Suppressor macrophage treated with lipopolysaccharide for 4 hours (primary cell): Measurements from ENCODE around the gene IL20RA.
"Not testable (repeated sequence)": the region's sequence is repeated elsewhere in the genome, so short reads cannot be mapped to it uniquely, and the experiment has no call there.

ENCODE experiments used
- DNase-seq: peaks from one replicate; pipeline ENCODE4 v3.0.0-alpha.2; 2020

IL20RA gene, protein sequence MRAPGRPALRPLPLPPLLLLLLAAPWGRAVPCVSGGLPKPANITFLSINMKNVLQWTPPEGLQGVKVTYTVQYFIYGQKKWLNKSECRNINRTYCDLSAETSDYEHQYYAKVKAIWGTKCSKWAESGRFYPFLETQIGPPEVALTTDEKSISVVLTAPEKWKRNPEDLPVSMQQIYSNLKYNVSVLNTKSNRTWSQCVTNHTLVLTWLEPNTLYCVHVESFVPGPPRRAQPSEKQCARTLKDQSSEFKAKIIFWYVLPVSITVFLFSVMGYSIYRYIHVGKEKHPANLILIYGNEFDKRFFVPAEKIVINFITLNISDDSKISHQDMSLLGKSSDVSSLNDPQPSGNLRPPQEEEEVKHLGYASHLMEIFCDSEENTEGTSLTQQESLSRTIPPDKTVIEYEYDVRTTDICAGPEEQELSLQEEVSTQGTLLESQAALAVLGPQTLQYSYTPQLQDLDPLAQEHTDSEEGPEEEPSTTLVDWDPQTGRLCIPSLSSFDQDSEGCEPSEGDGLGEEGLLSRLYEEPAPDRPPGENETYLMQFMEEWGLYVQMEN

GRCh38 chr6:137044366-137045221 lies at the start of gene IL20RA:
TSS of gene IL20RA (minus strand) at chr6:137044965. CDS start at chr6:137044728, 237 bp downstream.
- DNase-seq: peak; percentile 42

DNA sequence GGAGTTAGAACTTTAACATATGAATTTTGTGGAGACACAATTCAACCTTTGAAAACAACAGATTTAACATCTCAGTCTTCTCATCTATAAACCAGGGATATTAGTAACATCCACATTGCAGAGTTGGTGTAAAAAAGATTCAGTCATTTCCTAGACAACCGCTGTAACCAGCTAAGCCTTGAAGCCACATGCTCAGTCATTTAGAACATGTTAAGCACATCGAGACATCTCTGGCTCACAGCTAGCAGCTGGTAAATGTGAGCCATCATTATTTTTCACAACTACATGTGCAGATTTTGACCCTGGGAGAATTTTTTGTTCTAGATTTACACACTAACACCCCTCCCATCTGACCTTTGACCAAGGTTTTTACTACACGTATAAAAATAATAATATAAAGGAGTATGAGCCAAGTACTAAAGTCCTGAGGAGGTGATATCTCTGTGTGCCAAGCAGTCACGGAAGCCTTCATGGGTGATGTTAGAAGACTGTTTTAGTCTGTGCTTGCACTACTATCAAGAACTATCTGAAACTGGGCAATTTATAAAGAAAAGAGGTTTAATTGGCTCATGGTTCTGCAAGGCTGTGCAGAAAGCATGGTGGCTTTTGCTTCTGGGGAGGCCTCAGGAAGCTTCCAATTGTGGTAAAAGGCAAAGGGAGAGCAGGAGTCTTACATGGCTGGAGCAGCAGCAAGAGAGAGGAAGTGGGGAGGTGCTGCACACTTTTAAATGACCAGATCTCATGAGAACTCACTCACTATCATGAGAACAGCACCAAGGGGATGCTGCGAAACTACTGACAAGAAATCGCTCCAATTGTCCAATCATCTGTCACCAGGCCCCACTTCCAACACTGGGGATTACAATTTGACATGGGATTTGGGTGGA lies 48.7 kb upstream of the IL20RA start:
- no peak for DNase-seq

GRCh38 chr6:137092018-137092417 lies 47.3 kb upstream of the IL20RA start:
- DNase-seq: no peak

DNA sequence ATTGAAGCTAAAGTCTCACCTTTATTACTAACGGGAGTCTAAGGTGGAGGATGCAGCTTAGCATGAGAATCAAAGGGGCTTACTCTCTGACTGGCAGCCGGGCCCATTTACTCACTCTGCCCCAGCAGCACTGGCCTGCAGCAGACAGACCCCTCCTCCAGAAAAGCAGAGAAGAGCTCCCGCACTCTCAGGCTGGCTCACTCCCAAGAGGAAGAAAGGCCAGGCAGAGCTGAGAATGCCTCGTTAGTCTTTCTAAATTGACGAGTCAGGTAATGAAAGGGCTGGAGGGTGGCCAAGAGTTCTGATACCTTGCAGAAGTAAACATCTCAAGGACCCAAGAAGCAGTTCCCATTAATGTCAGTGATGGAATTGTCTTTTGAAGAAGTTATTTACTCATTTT lies 44.5 kb upstream of the IL20RA start:
- no peak for DNase-seq

DNA sequence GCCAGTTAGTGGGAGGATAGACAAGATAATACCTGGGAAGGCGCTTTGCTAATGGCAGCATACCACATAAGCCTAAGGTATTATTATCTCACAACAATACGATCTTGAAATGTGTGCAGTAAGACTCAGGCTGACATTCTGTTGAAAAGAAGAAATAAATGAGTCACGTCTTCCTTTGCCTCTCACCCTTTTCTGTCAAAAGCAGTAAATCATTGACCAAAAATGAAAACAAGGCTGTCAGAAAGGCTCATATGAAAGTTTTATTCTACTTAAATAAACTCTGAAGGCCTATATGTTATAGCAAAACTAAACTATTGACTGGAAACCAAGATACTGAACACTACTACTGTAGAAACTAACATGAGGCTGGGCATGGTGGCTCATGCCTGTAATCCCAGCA lies 43.1 kb upstream of the IL20RA start:
- no peak for DNase-seq

DNA sequence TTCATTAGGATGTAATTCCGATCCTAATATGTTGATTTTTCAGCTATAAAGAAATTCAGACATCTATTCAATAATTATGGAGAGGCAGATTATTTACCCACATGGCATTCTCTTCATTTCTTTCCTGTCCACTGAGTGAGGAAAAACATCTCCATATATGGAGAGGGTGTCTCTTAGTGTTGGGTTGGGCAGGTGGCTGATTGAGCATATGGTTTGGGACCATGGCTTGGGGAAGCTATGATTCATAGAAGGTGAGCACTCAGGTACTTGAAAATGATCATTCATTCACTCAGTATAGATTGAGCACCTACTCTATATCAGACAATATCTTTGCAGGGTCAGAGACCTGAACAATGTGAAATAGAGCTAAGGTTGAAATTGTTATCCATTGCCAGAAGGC lies 41.3 kb upstream of the IL20RA start:
- no peak for DNase-seq

- peak; percentile 82 for DNase-seq
Measured at GRCh38 chr6:137084865-137085617, 40.3 kb upstream of the IL20RA start.

DNA sequence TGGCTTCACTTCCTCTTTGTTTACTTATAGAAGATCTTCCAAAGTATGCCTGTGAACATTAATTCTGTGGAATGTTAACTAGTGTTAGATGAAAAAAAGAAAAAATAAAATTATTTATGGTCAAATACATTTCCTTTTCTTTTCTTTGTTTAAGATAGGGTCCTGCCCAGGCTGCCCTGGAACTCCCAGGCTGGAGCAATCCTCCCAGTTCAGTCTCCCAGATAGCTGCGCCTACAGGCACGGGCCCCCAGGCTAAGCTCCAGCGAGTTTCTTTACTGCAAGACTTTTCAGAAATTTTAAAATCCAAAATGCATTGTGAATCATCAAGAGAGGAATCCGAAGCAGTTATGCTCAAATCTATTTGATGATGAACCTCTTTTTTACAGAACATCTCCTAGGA lies 39.3 kb upstream of the IL20RA start:
- DNase-seq: no peak

DNA sequence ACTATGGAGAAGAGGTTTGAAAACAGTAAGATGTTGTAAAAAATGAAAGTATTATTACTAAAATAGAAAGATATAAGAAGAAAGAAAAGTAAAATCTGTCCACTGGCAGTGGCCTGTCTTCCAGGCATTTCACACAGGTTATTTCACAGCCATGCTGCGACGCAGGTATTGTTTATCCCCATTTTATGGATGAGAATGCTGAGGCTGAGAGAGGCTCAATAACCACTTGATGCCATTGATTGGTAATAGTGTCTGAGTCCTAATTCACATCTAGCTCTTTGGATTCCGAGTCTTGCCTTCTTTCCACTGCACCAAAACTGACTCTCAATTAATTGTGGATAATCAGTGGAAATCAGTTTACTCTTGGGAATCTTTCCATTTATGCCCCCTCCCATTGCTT lies 37.2 kb upstream of the IL20RA start:
- no peak for DNase-seq

- DNase-seq: no peak
Measured at GRCh38 chr6:137080711-137081110, 35.9 kb upstream of the IL20RA start.

- DNase-seq: peak; percentile 86
Measured at GRCh38 chr6:137076277-137077068, 31.7 kb upstream of the IL20RA start.

DNA sequence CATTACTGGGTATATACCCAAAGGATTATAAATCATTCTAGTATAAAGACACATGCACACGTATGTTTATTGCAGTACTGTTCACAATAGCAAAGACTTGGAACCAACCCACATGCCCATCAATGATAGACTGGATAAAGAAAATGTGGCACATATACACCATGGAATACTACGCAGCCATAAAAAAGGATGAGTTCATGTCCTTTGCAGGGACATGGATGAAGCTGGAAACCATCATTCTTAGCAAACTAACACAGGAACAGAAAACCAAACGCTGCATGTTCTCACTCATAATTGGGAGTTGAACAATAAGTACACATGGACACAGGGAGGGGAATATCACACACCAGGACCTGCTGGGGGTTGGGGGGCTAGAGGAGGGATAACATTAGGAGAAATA lies 31.0 kb upstream of the IL20RA start:
- DNase-seq: not testable (repeated sequence)

DNA sequence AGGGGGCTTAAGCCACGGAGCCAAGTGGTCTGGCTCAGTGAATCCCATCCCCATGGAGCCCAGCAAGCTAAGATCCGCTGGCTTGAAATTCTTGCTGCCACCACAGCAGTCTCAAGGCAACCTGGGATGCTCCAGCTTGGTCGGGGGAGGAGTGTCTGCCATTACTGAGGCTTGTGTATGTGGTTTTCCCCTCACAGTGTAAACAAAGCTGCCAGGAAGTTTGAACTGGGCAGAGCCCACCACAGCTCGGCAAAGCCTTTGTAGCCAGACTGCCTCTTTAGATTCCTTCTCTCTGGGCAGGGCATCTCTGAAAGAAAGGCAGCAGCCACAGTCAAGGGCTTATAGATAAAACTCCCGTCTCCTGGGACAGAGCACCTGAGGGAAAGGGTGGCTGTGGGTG lies 25.5 kb upstream of the IL20RA start:
- no peak for DNase-seq

DNA sequence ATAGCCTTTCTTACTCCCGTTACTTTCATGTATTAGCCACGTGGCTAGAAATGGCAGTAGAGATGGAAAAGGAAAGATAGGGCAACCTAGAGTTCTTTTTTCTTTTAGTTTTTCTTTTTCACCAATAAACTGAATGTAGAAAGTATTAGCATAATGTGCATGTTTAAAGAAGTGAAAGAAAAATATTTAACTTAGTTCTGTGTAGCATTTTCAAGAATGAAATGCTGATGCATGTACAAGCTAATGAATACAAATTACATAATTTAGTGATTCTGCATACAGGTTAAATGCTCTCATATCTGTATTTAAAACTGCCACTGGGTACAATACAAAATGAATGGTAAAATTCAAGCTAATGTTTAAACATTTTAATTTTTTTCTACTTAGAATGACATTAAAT lies 22.6 kb upstream of the IL20RA start:
- DNase-seq: no peak

GRCh38 chr6:137058037-137058436 lies 13.3 kb upstream of the IL20RA start:
- no peak for DNase-seq

GRCh38 chr6:137056121-137056880 lies 11.5 kb upstream of the IL20RA start:
- DNase-seq: no peak

DNA sequence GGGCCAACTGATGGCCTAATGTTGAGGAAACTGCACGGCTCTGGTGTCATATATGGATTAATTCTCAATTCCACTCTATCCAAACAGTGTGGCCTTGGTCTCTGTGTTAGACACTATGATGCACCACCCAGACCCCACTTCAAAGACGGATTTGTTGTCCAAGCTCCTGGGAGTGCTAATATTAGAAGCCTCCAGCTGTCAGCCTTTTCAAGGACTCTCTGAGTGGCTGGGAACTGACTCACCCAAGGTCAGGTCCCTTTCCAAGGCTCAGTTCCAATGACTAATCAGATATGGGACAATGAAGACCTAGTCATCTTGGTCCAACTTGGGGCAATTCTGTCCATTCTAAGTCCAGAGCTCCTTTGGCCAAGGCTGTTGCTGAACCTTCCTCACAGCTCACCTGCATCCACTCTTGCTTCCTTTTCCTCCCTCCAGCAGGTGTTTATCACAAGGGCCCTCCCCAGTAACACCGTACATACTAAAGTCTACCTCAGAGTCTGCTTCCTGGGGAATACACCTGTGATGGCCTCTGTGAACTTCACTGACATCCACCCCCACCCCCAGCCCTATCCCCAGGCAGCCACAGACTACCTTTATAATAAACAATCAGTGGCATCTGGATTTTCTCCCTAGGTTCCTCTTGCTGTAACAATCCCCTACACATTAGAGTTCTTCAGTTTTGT lies 7.2 kb upstream of the IL20RA start:
- no peak for DNase-seq

GRCh38 chr6:137049095-137049494 lies 4.3 kb upstream of the IL20RA start:
- no peak for DNase-seq

GRCh38 chr6:137046871-137047412 lies 2.2 kb upstream of the IL20RA start:
- no peak for DNase-seq
